GM19452 (cell line): Measurements from ENCODE around the gene TMEM178B.

Source experiments
- ATAC-seq: cut with Tn5 transposase; IDR thresholded peaks from one replicate; pipeline ENCODE4 v1.9.1; 2021; ENCODE audit not compliant: unreplicated experiment

The TMEM178B gene

DNA sequence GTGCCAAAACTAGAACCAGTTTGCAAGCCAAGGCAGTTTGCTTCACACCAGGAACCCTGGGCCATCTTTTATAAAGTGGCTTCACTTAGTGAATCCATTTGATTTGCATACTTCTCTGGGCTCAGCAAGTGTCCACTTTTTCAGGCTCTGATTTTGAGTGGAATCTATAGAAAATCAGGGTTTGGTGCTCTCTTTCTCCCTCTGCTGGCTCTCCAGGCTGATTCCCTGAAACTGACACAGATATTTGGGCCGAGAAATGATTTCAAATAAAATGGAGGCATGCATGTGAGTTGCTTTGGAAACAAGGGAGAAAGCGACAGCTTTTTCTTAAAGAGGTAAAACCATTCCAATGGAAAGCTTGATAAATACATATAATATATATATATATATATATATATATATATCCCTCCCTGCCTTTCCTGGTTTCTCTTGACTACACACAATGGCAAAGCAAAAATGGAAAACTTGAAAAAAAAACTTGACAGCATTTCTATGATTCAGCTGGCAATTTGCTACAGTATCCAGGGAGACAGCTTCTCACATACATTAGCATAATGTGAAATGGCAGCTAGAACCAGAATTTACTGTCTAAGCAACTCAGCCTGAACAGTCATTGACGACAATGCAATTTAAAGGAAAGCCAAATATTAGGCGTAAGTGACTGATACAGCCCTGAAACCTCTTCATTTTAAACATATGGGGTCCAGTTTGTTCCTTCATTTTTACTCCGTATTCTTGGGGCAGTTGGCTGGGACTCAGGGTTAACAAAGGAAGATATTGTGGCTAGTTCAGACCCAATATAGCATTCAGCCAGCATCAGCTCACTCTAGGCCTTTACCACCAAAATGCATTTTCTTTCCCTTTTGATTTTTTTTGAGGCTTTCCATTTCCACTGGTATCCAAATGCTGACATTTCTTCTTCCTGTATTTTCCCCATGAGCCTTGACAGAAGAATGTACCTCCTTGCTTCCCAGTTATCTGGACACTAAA is 188.5 kb downstream of the TMEM178B start:
- ATAC-seq: no peak

DNA sequence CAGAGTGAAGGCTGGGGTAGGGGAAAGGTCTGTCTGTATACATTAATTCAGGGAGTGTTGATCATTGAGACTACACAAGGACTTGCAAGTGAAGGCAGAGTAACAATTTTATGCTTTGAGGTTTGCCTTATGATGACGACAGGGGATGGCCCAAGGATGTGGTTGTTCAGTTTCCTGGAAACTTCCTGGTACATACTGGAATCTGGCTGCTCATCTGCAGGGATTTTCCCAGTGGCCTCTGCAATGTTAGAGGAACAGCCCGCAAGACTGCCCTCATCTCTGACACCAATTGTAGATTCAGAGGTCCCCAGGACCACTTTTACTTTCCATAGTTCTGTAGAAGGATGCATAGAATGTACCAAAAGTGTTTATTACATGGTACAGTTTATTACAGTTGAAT is 189.6 kb downstream of the TMEM178B start:
- no peak for ATAC-seq

DNA sequence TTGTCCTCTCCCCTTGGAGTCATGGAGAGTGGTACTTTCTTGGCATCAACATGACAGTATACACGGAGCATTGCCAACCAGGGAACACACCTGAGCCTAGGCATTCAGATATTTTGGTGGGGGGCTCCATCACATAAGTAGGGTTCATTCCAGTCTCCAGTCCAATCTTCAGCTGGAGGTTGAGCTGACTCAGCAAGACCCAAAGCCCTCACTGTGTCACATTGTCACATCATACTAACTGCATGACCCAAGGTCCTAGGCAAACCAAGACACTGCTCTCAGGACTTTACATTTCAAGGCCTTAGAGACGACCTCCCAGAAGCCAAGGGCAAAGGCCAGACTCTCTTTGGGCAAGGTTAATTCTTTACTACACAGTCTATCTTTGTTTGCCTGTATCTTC is 190.1 kb downstream of the TMEM178B start:
- no peak for ATAC-seq

DNA sequence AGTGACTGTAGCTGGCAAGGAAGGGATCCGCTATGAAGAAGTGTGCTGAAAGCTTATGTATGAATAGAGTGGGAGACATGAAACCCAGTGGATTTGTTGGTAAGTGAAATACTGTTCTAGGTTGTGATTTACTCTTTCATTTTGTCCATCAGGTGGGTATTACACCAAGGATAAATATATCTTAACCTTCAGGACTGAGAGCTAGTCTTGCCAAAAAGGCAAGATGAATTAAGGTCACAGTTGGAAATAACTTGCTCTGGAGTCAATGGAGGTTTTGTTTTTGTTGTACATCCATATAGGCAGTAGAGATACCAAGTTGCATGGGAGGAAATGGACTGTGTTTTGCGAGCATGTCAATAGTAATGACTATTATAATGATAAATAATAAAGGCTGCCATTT is 190.6 kb downstream of the TMEM178B start:
- ATAC-seq: no peak

DNA sequence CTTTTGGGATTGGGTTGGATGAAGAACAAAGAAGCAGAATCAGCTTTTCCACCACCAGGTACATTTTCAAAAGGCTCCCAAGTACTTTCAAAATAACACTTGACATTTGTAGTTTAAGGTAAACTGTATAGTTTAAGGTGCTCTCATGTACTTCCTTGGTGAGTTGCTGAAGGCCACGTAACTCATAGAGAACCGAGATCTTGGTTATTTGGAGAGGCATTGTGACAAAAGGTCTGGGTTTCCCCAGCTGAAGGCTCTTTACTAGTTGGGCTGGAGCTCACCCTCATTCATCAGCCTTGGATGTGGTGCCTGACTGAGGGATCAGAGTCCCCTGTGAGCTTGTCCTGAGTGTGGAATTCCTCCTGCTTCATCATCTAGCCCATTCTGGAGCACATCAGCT is 191.8 kb downstream of the TMEM178B start:
- no peak for ATAC-seq

DNA sequence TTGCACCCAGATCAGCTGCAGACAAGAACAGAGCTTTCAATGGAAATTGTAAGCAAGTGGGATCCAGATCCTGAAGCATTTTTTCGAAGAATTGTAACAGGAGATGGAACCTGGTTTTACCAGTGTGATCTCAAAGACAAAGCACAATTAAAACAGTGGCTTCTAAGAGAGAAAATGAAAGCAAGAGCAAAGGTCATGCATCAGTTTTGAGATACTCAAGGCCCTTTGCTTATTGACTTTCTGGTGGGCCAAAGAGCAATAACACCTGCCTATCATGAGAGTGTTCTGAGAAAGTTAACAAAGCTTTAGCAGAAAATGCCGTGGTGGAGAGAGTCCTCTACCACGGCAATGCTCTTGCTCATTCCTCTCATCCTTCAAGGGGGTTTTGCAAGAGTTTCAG is 194.8 kb downstream of the TMEM178B start:
- no peak for ATAC-seq

DNA sequence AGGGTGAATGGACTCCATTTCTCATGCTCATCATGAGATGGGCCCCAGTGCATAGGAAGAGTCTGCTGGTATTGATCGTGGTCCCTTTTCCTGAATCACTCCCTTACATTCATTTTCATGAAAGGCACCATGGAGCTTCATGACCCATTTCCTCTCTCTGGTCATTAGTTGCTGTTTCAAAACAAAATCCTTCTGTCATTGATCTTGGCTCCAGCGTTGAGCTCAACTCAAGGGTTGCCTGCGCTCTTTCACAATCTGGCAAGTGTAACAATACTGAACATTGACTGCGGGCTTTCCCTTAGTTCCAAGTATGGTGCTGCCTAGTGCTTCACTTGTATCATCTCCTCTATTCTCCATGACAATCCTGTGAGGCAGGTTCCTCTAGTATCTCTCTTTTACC is 197.6 kb downstream of the TMEM178B start:
- ATAC-seq: no peak

DNA sequence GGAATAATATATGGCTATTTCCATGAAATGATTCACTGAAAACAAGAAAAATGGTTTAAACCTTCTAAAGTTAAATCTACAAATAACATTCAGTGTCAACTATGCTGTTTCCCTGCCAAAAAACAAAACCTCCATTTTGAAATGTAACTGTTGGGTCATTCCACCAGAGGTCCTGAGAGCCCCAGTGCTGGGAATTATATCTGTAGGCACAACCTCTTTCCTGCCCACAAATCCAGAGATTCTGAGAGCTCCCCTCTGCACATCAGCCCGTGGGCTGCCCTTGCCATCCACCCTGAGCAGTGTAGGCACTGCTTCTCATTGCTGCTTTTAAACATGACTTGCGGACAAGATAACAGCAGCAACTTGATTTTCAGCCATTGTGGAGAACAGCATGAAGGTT is 198.6 kb downstream of the TMEM178B start:
- ATAC-seq: no peak

DNA sequence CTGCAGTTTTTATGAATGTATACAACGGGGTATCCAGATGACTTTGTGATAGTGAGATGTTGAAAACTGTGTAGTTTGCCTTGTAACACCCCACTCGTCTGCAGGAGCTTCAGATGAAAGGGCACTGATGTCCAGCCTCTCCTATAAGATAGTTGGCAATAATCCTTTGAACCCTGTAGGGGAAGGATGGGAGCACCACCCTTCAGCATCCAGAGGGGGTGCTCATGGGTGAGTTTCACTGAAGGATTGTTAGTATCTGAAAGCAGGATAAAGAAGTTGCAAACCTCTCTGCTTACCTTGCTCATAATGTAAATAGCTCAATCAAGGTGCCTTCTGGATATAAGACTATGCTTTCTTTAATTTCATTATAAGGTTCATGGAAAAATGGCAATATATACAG is 201.5 kb downstream of the TMEM178B start:
- ATAC-seq: no peak

DNA sequence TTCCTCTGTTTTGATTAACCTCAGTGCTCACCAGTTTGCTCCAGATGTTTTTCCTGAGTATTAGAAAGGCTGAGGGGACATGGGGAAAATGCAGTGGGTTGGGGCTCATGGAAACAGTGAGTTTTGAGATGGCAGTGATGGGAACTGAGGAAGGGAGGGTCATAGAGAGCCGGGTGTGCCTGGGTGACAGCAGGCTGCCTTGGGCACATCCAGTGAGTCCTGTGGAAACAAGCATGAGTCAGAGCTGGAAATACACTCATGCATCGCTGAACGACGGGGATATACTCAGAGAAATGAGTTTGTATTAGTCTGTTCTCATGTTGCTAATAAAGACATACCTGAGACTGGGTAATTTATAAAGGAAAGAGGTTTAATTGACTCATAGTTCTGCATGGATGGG is 202.2 kb downstream of the TMEM178B start:
- no peak for ATAC-seq

DNA sequence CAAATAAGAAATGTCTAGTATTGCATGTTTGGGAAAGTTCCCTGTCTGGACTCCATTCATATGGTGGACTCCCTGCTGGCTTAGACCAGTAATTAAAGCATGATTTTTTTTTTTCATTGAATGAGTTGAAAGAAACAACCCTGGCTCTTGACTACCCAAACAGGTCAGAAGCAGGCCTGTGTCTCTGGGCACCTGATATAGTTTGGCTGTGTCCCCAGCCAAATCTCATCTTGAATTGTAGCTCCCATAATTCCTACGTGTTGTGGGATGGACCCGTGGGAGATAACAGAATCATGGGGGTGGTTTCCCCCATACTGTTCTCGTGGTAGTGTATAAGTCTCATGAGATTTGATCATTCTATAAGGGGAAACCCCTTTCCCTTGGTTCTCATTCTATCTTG is 206.2 kb downstream of the TMEM178B start:
- ATAC-seq: no peak

DNA sequence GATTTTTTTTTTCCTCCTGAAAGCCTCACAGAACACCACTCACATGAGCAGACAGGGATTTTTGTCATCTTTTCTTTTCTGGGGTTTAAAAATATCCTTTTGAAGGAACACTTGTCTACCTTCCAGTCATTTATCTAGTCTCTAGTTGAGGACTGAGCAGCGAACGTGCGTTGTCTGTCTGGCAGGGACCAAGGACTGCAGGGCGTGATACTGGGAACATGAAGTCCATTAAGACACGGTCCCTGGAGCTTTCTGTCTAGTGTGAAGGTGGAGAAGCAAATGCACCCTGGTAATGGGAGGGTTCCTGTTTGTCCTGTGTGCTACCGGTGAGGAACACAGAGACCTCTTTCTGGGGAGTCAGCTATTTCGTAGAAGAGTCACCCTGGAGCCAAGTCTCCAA is 207.4 kb downstream of the TMEM178B start:
- no peak for ATAC-seq

DNA sequence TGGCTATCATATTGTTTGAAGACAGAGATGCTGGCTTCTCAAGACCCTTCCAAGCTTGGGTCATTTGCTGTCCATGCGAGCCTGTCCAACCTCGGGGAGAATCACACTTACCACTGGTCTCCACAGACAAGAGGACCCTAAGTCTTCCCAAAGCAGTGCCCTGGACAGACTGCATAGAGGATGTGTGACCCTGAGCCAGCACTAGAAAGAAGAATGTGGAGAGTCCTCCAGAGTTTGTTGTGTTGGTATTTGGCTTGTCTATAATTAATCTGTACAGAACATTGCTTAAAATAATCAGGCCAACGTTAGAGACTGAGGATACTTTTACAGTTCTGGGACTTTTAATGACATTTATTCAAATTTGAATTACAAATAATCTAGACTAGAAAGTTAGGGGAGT is 212.7 kb downstream of the TMEM178B start:
- ATAC-seq: no peak

DNA sequence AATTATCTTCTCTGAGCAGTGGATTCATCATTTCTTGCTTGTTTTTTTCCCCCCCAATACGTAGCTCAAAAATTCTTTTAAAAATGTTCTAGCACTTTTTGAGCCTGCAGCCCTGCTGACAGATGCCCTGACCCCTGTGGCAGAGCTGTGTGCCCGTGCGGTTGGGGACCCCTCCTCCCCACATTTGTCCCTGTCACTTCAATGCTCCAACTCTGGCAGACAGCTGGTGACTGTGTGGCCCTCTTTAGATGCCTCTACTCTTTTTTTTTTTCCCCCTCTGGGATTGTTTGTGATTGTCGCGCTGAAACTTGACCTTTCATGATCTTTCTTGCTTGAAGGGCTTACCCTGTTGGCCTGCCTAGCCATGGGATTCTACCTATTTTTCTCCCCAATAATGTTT is 214.1 kb downstream of the TMEM178B start:
- no peak for ATAC-seq

DNA sequence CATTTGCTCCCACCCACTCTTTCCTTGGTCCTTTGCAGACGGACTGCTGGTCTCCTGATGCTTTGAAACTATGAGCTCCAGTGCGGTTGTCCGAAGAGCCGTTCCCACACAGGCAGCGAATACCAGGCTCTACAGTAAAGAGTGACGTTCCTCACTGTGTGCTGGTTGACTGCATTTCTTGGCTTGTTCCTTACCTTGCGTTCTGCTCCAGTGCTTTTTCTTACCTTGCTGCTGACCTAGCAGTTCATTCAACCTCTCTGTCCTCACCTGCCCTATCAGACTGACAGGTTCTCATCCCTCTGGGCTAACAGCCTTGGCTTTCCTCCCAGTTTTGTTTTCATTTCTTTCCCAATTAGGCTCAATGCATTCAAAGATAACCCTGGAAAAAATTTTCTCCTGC is 214.8 kb downstream of the TMEM178B start:
- no peak for ATAC-seq

DNA sequence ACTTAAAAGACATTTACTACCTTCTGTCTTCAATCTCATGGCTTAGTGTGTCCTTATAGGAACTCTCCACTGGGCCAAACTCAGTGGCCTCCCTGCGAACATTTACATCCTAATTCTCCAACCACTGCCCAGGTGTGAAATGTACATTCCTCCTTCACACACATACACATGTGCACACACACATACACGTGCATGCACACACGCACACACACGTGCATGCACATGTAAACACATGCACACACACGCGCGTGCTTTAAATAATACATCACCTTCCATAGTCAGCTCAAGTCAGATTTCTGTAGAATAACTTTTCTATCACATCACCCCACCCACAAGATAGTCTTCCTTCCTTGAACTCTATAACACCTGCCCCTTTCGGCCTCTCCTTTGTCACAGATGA is 216.5 kb downstream of the TMEM178B start:
- ATAC-seq: no peak

DNA sequence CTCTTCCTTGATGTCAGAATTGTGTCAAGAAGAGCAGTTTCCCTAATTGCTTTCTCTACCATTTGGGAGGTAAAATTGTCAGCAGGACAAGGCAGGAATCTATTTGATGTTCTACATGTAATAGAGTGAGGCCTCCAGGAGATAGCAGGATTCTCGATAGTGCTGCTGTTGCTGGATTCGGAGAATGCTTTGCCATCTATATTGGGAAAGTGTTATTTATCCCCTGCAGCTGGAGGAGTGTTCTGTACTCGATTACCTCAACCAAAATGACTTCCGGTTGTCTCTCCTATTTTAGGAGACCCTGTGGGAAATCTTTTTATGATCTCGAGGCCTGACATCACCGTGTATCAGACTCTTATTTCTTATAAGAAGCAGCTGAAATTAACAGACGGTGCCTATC is 217.1 kb downstream of the TMEM178B start:
- no peak for ATAC-seq

DNA sequence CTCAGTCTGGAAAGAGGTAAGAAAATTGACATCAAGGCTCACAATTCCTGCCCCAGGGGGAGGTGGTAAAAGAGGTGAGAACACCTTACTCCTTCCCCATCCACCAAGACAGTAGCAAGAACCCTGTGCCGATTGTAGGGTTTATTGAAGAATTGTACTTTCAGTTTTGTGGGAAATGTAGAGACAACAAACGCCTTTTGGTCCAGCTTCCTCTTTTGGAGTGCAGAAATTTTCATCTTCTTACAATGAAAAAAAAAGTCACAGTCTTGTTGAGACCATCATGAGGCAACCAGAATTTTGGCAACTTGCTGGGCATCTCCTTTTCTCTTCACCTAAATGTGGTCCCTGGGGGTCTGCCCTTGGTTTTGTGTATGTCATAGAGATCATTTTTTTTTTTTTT is 217.7 kb downstream of the TMEM178B start:
- no peak for ATAC-seq

DNA sequence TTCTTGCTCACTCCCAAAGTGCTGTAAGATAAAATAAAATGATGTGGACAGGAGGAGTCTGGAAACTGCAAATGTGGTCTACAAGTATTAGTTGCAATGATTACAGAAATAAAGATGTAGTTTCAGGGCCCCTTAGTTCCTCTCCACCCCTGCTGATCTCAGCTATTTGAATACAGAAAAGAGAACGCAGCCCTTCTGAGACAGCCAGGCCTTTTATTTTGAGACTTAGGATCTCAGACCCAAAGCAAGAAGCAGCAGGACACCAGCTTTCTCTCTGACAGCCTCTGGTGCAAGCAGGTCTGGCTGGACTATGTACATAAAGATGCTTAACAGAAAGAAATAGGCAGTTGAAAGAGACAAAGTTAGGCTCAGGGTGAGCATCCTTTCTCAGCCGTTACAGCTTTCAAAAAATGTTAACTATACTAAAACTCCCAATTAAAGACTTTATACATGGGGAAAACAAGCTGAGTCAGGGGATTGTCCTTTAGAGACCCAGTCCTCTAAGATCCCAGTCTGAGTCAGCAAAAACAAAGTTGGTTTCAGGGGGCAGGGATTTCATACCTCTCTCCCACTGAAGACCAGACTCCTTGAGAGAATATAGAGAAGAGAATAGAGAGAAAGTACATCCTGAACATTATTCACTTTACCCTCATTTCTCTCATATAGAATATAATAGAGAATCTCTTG is 220.4 kb downstream of the TMEM178B start:
- ATAC-seq: no peak

DNA sequence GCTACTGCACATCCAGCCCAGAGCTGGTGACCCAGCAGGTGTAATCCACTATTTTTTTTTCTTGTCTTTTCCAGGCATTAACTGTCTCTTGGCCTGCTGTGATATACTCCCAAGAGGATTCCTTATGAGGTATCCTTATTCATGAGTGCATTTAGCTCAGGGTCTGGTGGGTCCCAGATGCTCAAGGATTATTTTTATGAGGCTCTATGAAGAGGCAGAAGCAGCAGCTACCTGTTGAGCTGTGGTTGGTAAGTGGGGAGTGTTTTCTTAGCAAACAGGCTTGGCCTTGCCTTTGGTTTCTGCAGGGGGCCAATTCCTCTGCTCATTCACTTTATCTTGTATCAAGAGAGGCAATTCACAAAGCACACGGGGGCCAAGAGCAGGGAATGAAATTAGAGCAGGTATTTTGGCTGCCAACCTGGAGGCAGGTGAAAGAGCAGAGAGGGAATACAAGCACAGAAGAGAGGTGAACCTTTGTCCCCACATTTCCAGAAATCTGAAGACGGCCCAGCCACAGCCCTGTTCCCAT is 221.6 kb downstream of the TMEM178B start:
- ATAC-seq: no peak

DNA sequence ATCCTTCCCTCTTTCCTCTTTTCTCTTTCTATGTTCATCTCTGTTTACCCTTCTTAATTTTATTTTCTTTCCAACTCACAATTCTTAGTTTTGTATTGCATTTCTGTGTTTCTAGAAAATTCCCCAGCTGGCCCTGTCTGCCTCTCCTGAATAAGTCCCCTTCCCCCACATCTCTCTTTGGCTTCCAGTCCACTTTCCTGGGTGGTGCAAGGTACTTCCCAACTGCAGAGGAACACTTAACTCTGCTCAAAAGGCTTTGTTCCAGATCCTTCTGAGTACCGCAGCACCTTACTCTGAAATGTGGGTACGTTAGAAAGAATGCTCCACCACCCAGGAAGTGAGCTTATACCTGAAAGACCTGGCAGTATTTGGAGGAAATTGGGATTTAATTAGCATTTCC is 227.0 kb downstream of the TMEM178B start:
- ATAC-seq: no peak

DNA sequence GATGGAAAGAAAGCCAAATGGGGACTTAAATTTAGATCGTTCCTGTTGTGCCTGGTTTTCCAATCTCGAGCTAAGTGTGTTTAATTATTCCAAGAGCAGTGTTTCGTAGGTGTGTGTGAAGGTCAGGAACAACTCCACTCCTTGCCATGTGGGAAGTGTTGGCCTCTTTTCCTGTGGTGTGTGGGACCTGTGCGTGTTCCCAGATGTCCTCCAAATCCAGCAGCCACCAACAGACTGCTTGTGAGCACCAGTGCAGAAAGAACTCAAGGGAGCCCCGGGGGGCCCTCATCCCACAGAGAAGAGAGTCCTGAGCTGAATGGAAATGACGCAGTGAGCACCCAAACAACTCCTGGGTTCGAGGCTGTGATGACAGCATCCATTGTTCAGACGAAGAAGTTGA is 227.7 kb downstream of the TMEM178B start:
- ATAC-seq: no peak
